WTC11 (cell line): ENCODE results near the gene TMEM259. TPM values are rescaled to one million over a fixed set of nuclear protein-coding genes. Genes with fewer than 3 reads are reported as not detected.

Experiments used
- ATAC-seq: fragments of 200-7000 bp; cut with Tn5 transposase; 2 replicates; pipeline ENCODE4 v1.10.0; 2021; ENCODE audit warnings: mild to moderate bottlenecking, moderate library complexity
- CTCF ChIA-PET: fragments of 300-600 bp; sonication (Branson Sonifier 250); formaldehyde crosslinking; loops from one replicate; lab custom pipeline; 2021; ENCODE audit warnings: antibody characterized with exemption; lab: Charles Lee
- POLR2A ChIA-PET: fragments of 350-600 bp; sonication (Branson Sonifier 250); formaldehyde crosslinking; loops from one replicate; lab custom pipeline; 2021; ENCODE audit warnings: antibody characterized with exemption; lab: Charles Lee
- DNase-seq: peaks from one replicate; pipeline ENCODE4 v3.0.0; 2021; ENCODE audit warnings: low spot score
- H3K27ac Mint-ChIP-seq: 2 replicates; pipeline ENCODE4 v1.8.0; 2021; ENCODE audit warnings: mixed read lengths
- H3K27me3 Mint-ChIP-seq: 2 replicates; pipeline ENCODE4 v1.8.0; 2021; ENCODE audit warnings: low read depth, mild to moderate bottlenecking, moderate library complexity, mixed read lengths
- H3K36me3 Mint-ChIP-seq: 2 replicates; pipeline ENCODE4 v1.8.0; 2021; ENCODE audit warnings: mixed read lengths
- H3K4me1 Mint-ChIP-seq: 2 replicates; pipeline ENCODE4 v1.8.0; 2022; ENCODE audit warnings: mixed read lengths
- H3K4me3 Mint-ChIP-seq: 2 replicates; pipeline ENCODE4 v1.8.0; 2021; ENCODE audit warnings: mild to moderate bottlenecking, moderate library complexity, mixed read lengths
- H3K9me3 Mint-ChIP-seq: 2 replicates; pipeline ENCODE4 v1.8.0; 2021; ENCODE audit warnings: mixed read lengths
- NR2C2 ChIP-seq: sonication (generic); formaldehyde crosslinking; IDR thresholded peaks from 2 replicates; pipeline ENCODE4 v1.8.0; 2022; ENCODE audit warnings: mild to moderate bottlenecking, missing genetic modification reagents
- SP1 ChIP-seq: sonication (generic); formaldehyde crosslinking; conservative IDR thresholded peaks from 2 replicates; pipeline ENCODE4 v1.8.1; 2022; ENCODE audit warnings: missing genetic modification reagents
- ZNF121 ChIP-seq: sonication (generic); formaldehyde crosslinking; IDR thresholded peaks from 2 replicates; pipeline ENCODE4 v1.8.0; 2023; ENCODE audit warnings: missing genetic modification reagents
- ZNF423 ChIP-seq: fragments of 250-450 bp; sonication (Bioruptor Pico); IDR thresholded peaks from 2 replicates; pipeline ENCODE4 v2.1.2; 2022; ENCODE audit warnings: mild to moderate bottlenecking, moderate library complexity
- total RNA-seq: library from RNA; stranded (reverse); gene quantifications from 3 replicates; pipeline ENCODE4 v1.2.3, GENCODE V29; 2021
- TF ChIP-seq, protein P1 (sequence below): sonication (generic); formaldehyde crosslinking; IDR thresholded peaks from 2 replicates; pipeline ENCODE4 v1.8.0; 2022; ENCODE audit warnings: missing genetic modification reagents
- TF ChIP-seq, protein P2 (sequence below): sonication (generic); formaldehyde crosslinking; IDR thresholded peaks from 2 replicates; pipeline ENCODE4 v1.8.0; 2022; ENCODE audit warnings: mild to moderate bottlenecking, missing genetic modification reagents
- TF ChIP-seq, protein P3 (sequence below): fragments of 200-600 bp; IDR thresholded peaks from 2 replicates; pipeline ENCODE4 v1.8.0; 2022; ENCODE audit warnings: antibody characterized with exemption
- TF ChIP-seq, protein P4 (sequence below): fragments of 250-450 bp; sonication (Bioruptor Pico); IDR thresholded peaks from 2 replicates; pipeline ENCODE4 v1.8.0; 2021; ENCODE audit warnings: mild to moderate bottlenecking
- TF ChIP-seq, protein P5 (sequence below): sonication (generic); formaldehyde crosslinking; IDR thresholded peaks from 2 replicates; pipeline ENCODE4 v1.8.1; 2023; ENCODE audit warnings: mild to moderate bottlenecking, missing genetic modification reagents
- TF ChIP-seq, protein P6 (sequence below): sonication (generic); formaldehyde crosslinking; IDR thresholded peaks from 2 replicates; pipeline ENCODE4 v1.8.1; 2023; ENCODE audit warnings: mild to moderate bottlenecking, moderate library complexity, missing genetic modification reagents

TMEM259 gene
- total RNA-seq, 1 experiment from 2014 or later = 202 TPM

DNA sequence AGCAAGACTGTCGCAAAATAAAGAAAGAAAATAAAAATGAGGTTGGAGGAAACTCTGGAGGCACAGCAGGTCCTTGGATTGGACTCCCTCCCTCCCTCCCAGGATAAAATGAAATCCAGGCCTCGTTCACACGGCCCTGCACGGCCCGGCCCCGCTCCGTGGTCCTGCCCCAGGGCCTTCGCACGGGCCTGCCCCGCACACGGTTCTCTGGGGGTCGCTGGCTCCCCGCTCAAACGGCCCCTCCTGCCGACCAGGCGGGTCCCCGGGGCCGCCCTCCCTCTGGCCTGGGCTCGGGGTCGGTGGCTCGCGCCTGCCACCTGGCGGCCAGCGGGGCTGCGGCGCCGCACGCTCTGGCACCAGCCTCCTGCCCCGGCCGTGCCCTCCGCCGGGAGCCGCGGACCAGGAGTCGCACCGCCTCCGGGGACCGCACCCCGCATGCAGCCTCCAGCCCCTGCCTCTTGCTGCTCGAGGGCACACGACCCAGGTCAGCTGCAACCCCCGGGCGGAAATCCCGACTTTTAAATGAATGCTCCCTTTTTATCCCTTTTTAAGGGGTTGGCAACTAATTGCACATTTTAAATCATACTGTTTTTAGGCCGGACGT, 38.3 kb downstream of the TMEM259 start (continued):
- TF ChIP-seq, protein P1, sequence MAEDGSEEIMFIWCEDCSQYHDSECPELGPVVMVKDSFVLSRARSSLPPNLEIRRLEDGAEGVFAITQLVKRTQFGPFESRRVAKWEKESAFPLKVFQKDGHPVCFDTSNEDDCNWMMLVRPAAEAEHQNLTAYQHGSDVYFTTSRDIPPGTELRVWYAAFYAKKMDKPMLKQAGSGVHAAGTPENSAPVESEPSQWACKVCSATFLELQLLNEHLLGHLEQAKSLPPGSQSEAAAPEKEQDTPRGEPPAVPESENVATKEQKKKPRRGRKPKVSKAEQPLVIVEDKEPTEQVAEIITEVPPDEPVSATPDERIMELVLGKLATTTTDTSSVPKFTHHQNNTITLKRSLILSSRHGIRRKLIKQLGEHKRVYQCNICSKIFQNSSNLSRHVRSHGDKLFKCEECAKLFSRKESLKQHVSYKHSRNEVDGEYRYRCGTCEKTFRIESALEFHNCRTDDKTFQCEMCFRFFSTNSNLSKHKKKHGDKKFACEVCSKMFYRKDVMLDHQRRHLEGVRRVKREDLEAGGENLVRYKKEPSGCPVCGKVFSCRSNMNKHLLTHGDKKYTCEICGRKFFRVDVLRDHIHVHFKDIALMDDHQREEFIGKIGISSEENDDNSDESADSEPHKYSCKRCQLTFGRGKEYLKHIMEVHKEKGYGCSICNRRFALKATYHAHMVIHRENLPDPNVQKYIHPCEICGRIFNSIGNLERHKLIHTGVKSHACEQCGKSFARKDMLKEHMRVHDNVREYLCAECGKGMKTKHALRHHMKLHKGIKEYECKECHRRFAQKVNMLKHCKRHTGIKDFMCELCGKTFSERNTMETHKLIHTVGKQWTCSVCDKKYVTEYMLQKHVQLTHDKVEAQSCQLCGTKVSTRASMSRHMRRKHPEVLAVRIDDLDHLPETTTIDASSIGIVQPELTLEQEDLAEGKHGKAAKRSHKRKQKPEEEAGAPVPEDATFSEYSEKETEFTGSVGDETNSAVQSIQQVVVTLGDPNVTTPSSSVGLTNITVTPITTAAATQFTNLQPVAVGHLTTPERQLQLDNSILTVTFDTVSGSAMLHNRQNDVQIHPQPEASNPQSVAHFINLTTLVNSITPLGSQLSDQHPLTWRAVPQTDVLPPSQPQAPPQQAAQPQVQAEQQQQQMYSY = peak; percentile 87
- TF ChIP-seq ZNF423 (peak; percentile 55; the same call in 1 of the 2 replicates), SP1 (CRISPR knock-in tag) (peak; percentile 58; the same call in 1 of the 2 replicates), ZNF121 (0 out of 2 replicates have a peak, but pooled peaks have one; percentile 24)
- TF ChIP-seq, protein P2, sequence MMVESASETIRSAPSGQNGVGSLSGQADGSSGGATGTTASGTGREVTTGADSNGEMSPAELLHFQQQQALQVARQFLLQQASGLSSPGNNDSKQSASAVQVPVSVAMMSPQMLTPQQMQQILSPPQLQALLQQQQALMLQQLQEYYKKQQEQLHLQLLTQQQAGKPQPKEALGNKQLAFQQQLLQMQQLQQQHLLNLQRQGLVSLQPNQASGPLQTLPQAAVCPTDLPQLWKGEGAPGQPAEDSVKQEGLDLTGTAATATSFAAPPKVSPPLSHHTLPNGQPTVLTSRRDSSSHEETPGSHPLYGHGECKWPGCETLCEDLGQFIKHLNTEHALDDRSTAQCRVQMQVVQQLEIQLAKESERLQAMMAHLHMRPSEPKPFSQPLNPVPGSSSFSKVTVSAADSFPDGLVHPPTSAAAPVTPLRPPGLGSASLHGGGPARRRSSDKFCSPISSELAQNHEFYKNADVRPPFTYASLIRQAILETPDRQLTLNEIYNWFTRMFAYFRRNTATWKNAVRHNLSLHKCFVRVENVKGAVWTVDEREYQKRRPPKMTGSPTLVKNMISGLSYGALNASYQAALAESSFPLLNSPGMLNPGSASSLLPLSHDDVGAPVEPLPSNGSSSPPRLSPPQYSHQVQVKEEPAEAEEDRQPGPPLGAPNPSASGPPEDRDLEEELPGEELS (CRISPR knock-in tag) = peak; percentile 50; the same call in 1 of the 2 replicates
- TF ChIP-seq, protein P3, sequence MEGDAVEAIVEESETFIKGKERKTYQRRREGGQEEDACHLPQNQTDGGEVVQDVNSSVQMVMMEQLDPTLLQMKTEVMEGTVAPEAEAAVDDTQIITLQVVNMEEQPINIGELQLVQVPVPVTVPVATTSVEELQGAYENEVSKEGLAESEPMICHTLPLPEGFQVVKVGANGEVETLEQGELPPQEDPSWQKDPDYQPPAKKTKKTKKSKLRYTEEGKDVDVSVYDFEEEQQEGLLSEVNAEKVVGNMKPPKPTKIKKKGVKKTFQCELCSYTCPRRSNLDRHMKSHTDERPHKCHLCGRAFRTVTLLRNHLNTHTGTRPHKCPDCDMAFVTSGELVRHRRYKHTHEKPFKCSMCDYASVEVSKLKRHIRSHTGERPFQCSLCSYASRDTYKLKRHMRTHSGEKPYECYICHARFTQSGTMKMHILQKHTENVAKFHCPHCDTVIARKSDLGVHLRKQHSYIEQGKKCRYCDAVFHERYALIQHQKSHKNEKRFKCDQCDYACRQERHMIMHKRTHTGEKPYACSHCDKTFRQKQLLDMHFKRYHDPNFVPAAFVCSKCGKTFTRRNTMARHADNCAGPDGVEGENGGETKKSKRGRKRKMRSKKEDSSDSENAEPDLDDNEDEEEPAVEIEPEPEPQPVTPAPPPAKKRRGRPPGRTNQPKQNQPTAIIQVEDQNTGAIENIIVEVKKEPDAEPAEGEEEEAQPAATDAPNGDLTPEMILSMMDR = peak; percentile 97

DNA sequence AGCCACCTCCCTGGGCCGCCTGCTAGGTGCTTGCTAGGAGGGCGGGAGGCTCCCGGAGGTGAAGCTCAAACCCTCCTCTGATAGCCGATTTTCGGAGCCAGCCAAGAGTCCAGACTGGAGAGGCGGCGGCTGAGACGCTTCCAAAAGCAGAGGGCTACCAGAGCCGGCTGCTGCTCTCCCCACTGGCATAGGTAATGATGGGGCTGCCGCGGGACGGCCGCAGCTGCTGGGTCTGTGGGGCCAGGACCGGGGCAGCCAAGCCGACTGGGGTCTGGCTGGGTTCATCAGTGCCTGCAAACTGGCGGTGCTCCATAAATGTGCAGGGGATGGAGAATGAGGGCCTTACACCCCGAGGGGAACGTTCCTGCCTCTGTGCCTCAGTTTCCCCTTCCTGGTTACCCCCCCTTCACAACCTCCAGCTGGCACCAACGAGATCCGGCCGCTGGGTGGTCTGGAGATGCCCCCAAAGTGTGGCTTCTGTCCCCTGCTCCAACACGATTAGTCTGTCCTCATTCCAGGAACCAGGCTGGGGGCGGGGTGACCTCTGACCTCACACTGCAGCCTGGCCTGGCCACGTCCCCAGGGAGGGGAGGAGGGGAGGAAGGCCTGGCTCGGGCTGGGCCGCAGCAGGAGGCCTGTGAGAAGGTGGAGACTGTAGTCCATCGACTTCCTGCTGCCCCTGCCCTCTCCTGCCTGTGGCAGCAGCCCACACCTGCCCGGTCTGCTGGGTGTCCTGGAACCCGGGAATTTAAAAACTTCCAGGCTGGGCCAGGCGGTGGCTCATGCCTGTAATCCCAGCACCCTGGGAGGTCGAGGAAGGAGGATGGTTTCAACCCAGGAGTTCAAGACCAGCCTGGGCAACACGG, 40.6 kb downstream of the TMEM259 start:
- DNase-seq (peak; percentile 73), ATAC-seq (peak; percentile 8)
- no peaks in the 10 kb centered on the region for H3K36me3 Mint-ChIP-seq
- CTCF ChIA-PET = interaction anchor here (0.8 to 2.4 kb wide), 8 partner anchors 9 to 211 kb away, joined by 3 to 24 read pairs (median 4); no protein-coding TSS in a partner anchor
- no peaks in the 10 kb centered on the region for H3K9me3 Mint-ChIP-seq
- POLR2A ChIA-PET = no interaction called here
- H3K4me1 Mint-ChIP-seq = peaks cover 19% of the 10 kb centered on the region
- no peak overlapping the region for H3K4me3 Mint-ChIP-seq
- peak overlapping the region; percentile 60 for H3K27ac Mint-ChIP-seq
- no peaks in the 10 kb centered on the region for H3K27me3 Mint-ChIP-seq
- TF ChIP-seq SP1 (CRISPR knock-in tag) = peak; percentile 46; the same call in 1 of the 2 replicates
- peak; percentile 89 for TF ChIP-seq NR2C2
- TF ChIP-seq, protein P4, sequence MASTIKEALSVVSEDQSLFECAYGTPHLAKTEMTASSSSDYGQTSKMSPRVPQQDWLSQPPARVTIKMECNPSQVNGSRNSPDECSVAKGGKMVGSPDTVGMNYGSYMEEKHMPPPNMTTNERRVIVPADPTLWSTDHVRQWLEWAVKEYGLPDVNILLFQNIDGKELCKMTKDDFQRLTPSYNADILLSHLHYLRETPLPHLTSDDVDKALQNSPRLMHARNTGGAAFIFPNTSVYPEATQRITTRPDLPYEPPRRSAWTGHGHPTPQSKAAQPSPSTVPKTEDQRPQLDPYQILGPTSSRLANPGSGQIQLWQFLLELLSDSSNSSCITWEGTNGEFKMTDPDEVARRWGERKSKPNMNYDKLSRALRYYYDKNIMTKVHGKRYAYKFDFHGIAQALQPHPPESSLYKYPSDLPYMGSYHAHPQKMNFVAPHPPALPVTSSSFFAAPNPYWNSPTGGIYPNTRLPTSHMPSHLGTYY (CRISPR knock-in tag) = no peak
- TF ChIP-seq, protein P5, sequence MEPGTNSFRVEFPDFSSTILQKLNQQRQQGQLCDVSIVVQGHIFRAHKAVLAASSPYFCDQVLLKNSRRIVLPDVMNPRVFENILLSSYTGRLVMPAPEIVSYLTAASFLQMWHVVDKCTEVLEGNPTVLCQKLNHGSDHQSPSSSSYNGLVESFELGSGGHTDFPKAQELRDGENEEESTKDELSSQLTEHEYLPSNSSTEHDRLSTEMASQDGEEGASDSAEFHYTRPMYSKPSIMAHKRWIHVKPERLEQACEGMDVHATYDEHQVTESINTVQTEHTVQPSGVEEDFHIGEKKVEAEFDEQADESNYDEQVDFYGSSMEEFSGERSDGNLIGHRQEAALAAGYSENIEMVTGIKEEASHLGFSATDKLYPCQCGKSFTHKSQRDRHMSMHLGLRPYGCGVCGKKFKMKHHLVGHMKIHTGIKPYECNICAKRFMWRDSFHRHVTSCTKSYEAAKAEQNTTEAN = no peak; the same call in 1 of the 2 replicates
- TF ChIP-seq, protein P3 = no peak
- TF ChIP-seq, protein P6, sequence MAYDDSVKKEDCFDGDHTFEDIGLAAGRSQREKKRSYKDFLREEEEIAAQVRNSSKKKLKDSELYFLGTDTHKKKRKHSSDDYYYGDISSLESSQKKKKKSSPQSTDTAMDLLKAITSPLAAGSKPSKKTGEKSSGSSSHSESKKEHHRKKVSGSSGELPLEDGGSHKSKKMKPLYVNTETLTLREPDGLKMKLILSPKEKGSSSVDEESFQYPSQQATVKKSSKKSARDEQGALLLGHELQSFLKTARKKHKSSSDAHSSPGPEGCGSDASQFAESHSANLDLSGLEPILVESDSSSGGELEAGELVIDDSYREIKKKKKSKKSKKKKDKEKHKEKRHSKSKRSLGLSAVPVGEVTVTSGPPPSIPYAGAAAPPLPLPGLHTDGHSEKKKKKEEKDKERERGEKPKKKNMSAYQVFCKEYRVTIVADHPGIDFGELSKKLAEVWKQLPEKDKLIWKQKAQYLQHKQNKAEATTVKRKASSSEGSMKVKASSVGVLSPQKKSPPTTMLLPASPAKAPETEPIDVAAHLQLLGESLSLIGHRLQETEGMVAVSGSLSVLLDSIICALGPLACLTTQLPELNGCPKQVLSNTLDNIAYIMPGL (CRISPR knock-in tag) = 0 out of 2 replicates have a peak, but pooled peaks have one; percentile 33
- TF ChIP-seq ZNF423 = peak; percentile 58
- TF ChIP-seq, protein P1 = 0 out of 2 replicates have a peak, but pooled peaks have one; percentile 13
